Measurements from ENCODE around the gene TXNDC9. TPM values are rescaled to one million over a fixed set of nuclear protein-coding genes. Genes with fewer than 3 reads are reported as not detected.
"Not testable (repeated sequence)": the region's sequence is repeated elsewhere in the genome, so short reads cannot be mapped to it uniquely, and the experiment has no call there.

Gene TXNDC9
- total and polyA plus RNA-seq, 4 donors, result 12.5 to 27.5 (median 20.9) TPM

DNA sequence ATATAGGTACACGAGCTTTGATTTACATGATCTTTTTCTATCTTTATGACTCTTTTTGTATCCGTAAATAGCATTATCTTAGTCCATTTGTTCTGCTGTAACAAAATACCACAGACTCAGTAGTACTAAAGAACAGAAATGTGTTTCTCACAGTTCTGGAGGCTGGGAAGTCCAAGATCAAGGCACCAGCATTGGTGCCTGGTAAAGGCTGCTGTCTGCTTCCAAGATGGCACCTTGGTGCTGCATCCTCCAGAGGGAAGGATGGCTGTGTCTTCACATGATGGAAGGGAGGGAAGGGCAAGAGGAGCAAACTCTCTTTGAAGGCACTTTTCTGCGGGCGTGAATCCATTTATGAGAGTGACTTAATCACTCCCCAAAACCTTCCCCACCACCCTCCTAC lies 37.0 kb upstream of the TXNDC9 start:
- WGBS, result 96% methylated on average over 4 of the region's 4 CpGs
- H3K27ac ChIP-seq (ENCODE audit: low read depth in 1 of 2, low read length in 2 of 2), result no peak overlapping the region
- H3K4me1 ChIP-seq (ENCODE audit: control insufficient read depth in 4 of 4, insufficient read depth in 4 of 4, low read length in 3 of 4), result no peaks in the 10 kb centered on the region

DNA sequence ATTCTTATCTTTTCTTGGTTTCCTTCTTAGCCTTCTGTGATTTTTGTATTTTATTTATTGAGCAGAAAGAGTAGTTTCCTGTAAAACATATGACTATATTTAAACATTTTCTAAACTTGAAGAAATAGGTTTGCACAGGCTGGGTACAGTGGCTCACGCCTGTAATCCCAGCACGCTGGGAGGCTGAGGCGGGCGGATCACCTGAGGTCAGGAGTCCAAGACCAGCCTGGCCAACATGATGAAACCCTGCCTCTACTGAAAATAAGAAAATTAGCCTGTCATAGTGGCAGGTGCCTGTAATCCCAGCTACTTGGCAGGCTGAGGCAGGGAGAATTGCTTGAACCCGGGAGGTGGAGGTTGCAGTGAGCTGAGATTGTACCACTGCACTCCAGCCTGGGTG lies 32.7 kb upstream of the TXNDC9 start:
- H3K4me1 ChIP-seq (ENCODE audit: control insufficient read depth in 4 of 4, insufficient read depth in 4 of 4, low read length in 3 of 4); H3K27me3 ChIP-seq (ENCODE audit: control insufficient read depth in 4 of 4, insufficient read depth in 4 of 4, low read length in 3 of 4); H3K9ac ChIP-seq (ENCODE audit: low read depth in 1 of 2, low read length in 2 of 2); H3K27ac ChIP-seq (ENCODE audit: low read depth in 1 of 2, low read length in 2 of 2); H3K9me3 ChIP-seq (ENCODE audit: control insufficient read depth in 4 of 4, low read length in 3 of 4); DNase-seq (ENCODE audit: low spot score); H3K4me3 ChIP-seq (ENCODE audit: low read depth in 1 of 3, low read length in 3 of 3): not testable (repeated sequence)
- TF ChIP-seq HNF4A (conservative IDR thresholded peaks at IDR 0.05), result peak; percentile 38 to 77
- TF ChIP-seq HNF4G (IDR thresholded peaks at IDR 0.05), result peak; percentile 45
- peak in 1 of 2 donors; percentile 61 for TF ChIP-seq RXRA (IDR thresholded peaks at IDR 0.05)
- H3K36me3 ChIP-seq (ENCODE audit: control insufficient read depth in 4 of 4, insufficient read depth in 3 of 4, low read depth in 1 of 4, low read length in 3 of 4), result peaks cover 4 to 56% (median 39%) of the 10 kb centered on the region in 4 donors
- 80% methylated on average over 5 of the region's 5 CpGs for WGBS

More for the DNA sequence above, 37.0 kb upstream of the TXNDC9 start:
- H3K4me3 ChIP-seq (ENCODE audit: low read depth in 1 of 3, low read length in 3 of 3), result no peak overlapping the region
- H3K9me3 ChIP-seq (ENCODE audit: control insufficient read depth in 4 of 4, low read length in 3 of 4), result no peaks in the 10 kb centered on the region
- no peaks in the 10 kb centered on the region for H3K27me3 ChIP-seq (ENCODE audit: control insufficient read depth in 4 of 4, insufficient read depth in 4 of 4, low read length in 3 of 4)
- no peak overlapping the region for H3K9ac ChIP-seq (ENCODE audit: low read depth in 1 of 2, low read length in 2 of 2)
- peaks cover 4 to 49% (median 38%) of the 10 kb centered on the region in 4 donors for H3K36me3 ChIP-seq (ENCODE audit: control insufficient read depth in 4 of 4, insufficient read depth in 3 of 4, low read depth in 1 of 4, low read length in 3 of 4)
- no peak for TF ChIP-seq TAF1 (conservative IDR thresholded peaks at IDR 0.05)
- DNase-seq (ENCODE audit: low spot score), result no peak

DNA sequence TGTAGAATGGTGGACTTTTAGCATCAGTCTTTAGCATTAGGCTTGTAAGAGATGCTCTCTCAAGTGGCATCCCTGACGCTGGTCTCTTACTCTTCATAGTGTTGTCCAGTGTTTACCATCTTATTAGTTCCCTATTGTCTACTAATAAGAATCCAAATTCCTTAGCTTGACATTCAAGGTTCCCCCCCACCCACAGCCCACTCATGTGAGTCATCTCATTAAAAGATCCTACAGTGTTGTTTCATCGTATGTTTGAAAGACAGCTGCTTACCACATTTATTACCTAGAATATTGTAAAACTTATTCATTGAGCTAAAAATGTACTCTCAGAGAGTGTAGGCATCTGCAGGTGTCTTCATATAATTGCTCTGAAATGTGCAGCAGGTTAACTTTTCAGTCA lies 29.5 kb upstream of the TXNDC9 start:
- WGBS, result 51% methylated on average over 2 of the region's 2 CpGs
- H3K9me3 ChIP-seq (ENCODE audit: control insufficient read depth in 4 of 4, low read length in 3 of 4), result no peaks in the 10 kb centered on the region
- no peak overlapping the region for H3K4me3 ChIP-seq (ENCODE audit: low read depth in 1 of 3, low read length in 3 of 3)
- TF ChIP-seq, protein P1, sequence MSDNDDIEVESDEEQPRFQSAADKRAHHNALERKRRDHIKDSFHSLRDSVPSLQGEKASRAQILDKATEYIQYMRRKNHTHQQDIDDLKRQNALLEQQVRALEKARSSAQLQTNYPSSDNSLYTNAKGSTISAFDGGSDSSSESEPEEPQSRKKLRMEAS (IDR thresholded peaks at IDR 0.05), result no peak
- H3K27ac ChIP-seq (ENCODE audit: low read depth in 1 of 2, low read length in 2 of 2), result no peak overlapping the region
- DNase-seq (ENCODE audit: low spot score), result no peak
- no peaks in the 10 kb centered on the region for H3K27me3 ChIP-seq (ENCODE audit: control insufficient read depth in 4 of 4, insufficient read depth in 4 of 4, low read length in 3 of 4)
- H3K4me1 ChIP-seq (ENCODE audit: control insufficient read depth in 4 of 4, insufficient read depth in 4 of 4, low read length in 3 of 4), result peaks cover 0 to 4% (median 1%) of the 10 kb centered on the region in 4 donors
- peaks cover 4 to 53% (median 32%) of the 10 kb centered on the region in 4 donors for H3K36me3 ChIP-seq (ENCODE audit: control insufficient read depth in 4 of 4, insufficient read depth in 3 of 4, low read depth in 1 of 4, low read length in 3 of 4)
- H3K9ac ChIP-seq (ENCODE audit: low read depth in 1 of 2, low read length in 2 of 2), result no peak overlapping the region

DNA sequence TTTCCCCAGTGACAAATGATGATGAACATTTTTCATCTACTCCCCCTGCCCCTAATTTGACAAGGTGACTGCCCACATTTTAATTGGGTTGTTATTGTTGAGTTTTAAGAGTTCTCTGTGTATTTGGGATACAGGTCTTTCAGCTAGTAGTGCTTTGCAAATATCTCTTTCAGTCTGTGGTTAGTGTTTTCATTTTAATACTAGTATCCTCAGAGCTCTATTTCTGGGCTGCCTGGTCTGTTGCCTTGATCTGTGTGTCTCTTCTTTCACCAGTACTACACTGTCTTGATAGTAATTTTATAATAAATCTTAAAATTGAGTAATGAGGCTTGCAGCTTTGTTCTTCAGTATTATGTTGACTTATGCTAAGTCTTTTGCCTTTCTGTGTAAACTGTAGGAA lies 20.7 kb upstream of the TXNDC9 start:
- no peak for DNase-seq (ENCODE audit: low spot score)

More for the DNA sequence above, 20.7 kb upstream of the TXNDC9 start:
- Histone ChIP-seq H3K27me3 (ENCODE audit: control insufficient read depth in 4 of 4, insufficient read depth in 4 of 4, low read length in 3 of 4) (no peaks in the 10 kb centered on the region), H3K36me3 (ENCODE audit: control insufficient read depth in 4 of 4, insufficient read depth in 3 of 4, low read depth in 1 of 4, low read length in 3 of 4) (peaks cover 0 to 5% (median 0%) of the 10 kb centered on the region in 4 donors), H3K9me3 (ENCODE audit: control insufficient read depth in 4 of 4, low read length in 3 of 4) (no peaks in the 10 kb centered on the region), H3K27ac (ENCODE audit: low read depth in 1 of 2, low read length in 2 of 2) (no peak overlapping the region), H3K9ac (ENCODE audit: low read depth in 1 of 2, low read length in 2 of 2) (no peak overlapping the region), H3K4me1 (ENCODE audit: control insufficient read depth in 4 of 4, insufficient read depth in 4 of 4, low read length in 3 of 4) (no peaks in the 10 kb centered on the region), H3K4me3 (ENCODE audit: low read depth in 1 of 3, low read length in 3 of 3) (no peak overlapping the region)
- TF ChIP-seq REST (IDR thresholded peaks at IDR 0.05) (no peak), GABPA (IDR thresholded peaks at IDR 0.05 in 1 of 2, conservative IDR thresholded peaks at IDR 0.05 in 1 of 2) (no peak), SP1 (IDR thresholded peaks at IDR 0.05) (no peak), FOXA2 (IDR thresholded peaks at IDR 0.05) (no peak), NR2F2 (IDR thresholded peaks at IDR 0.05) (no peak), EGR1 (IDR thresholded peaks at IDR 0.05; ENCODE audit: low read depth in 2 of 2) (no peak), RXRA (IDR thresholded peaks at IDR 0.05) (no peak), TAF1 (conservative IDR thresholded peaks at IDR 0.05) (no peak), ZBTB33 (IDR thresholded peaks at IDR 0.05) (no peak), HNF4G (IDR thresholded peaks at IDR 0.05) (no peak), CTCF (IDR thresholded peaks at IDR 0.05; ENCODE audit: low read depth, low read length, missing input control) (no peak), YY1 (IDR thresholded peaks at IDR 0.05) (no peak)
- TF ChIP-seq, protein P2, sequence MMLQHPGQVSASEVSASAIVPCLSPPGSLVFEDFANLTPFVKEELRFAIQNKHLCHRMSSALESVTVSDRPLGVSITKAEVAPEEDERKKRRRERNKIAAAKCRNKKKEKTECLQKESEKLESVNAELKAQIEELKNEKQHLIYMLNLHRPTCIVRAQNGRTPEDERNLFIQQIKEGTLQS (IDR thresholded peaks at IDR 0.05), result no peak
- TF ChIP-seq, protein P1 (IDR thresholded peaks at IDR 0.05), result no peak

Data from liver (tissue), 9 donors.